Stimulated activated naive B cell treated with anti-CD40 and anti-IgM and Interleukin-4, amounts not matched to agents 10 μg/mL and 1 μg/mL and 100 μg/mL, for 72 hours (primary cell): ENCODE data around the gene ZFP90.
"Not testable (repeated sequence)": the region's sequence is repeated elsewhere in the genome, so short reads cannot be mapped to it uniquely, and the experiment has no call there.

Source experiments
- ATAC-seq, 2 donors: fragments of 150-1000 bp; cut with Tn5 transposase; replicated peaks; 2 replicates each; pipeline ENCODE4 v1.10.0; 2021; ENCODE audit warnings: moderate library complexity in 1 of 2
- DNase-seq: peaks from one replicate; pipeline ENCODE4 v3.0.0; 2021
- H3K27ac Mint-ChIP-seq: one replicate; pipeline ENCODE4 v1.8.0; 2022; ENCODE audit warnings: mild to moderate bottlenecking, mixed read lengths
- H3K27me3 Mint-ChIP-seq, 2 donors: one replicate each; pipeline ENCODE4 v1.8.0; 2022; ENCODE audit warnings: mixed read lengths in 2 of 2
- H3K36me3 Mint-ChIP-seq, 2 donors: one replicate each; pipeline ENCODE4 v1.8.0; 2022; ENCODE audit warnings: mixed read lengths in 2 of 2, mild to moderate bottlenecking in 1 of 2
- H3K4me1 Mint-ChIP-seq, 2 donors: one replicate each; pipeline ENCODE4 v1.8.0; 2022; ENCODE audit warnings: mixed read lengths in 2 of 2, mild to moderate bottlenecking in 1 of 2
- H3K4me3 Mint-ChIP-seq, 2 donors: one replicate each; pipeline ENCODE4 v1.8.0; 2022; ENCODE audit warnings: mild to moderate bottlenecking in 2 of 2, mixed read lengths in 2 of 2, moderate library complexity in 1 of 2
- H3K9me3 Mint-ChIP-seq, 2 donors: one replicate each; pipeline ENCODE4 v1.8.0; 2022; ENCODE audit warnings: mixed read lengths in 2 of 2, mild to moderate bottlenecking in 1 of 2

ZFP90 gene

GRCh38 chr16:68538880-68539701, at the start of gene ZFP90:
Gene ZFP90 (plus strand): TSS chr16:68539291. CDS start chr16:68539793, 502 bp downstream.
- peak; percentile 96 to 97 for ATAC-seq
- H3K36me3 Mint-ChIP-seq: peaks cover 19 to 42% of the 10 kb centered on the region in 2 donors
- peaks cover 11 to 21% of the 10 kb centered on the region in 2 donors for H3K4me1 Mint-ChIP-seq

GRCh38 chr16:68490358-68490757, 48.7 kb upstream of the ZFP90 start:
- H3K4me3 Mint-ChIP-seq: no peak overlapping the region

More at GRCh38 chr16:68538880-68539701, at the start of gene ZFP90:
- peak; percentile 85 for DNase-seq
- Mint-ChIP-seq H3K4me3 (peak within 1 kb of the TSS; percentile 96 to 98), H3K27me3 (no peaks in the 10 kb centered on the region), H3K27ac (peak within 1 kb of the TSS; percentile 97), H3K9me3 (no peaks in the 10 kb centered on the region)

GRCh38 chr16:68490829-68491575, 48.1 kb upstream of the ZFP90 start:
- Mint-ChIP-seq H3K27me3 (peaks cover 0 to 8% of the 10 kb centered on the region in 2 donors), H3K27ac (peak overlapping the region; percentile 81), H3K36me3 (peaks cover 0 to 3% of the 10 kb centered on the region in 2 donors), H3K4me1 (peaks cover 22 to 35% of the 10 kb centered on the region in 2 donors), H3K9me3 (peaks cover 2 to 3% of the 10 kb centered on the region in 2 donors), H3K4me3 (peak overlapping the region in 1 of 2 donors; percentile 46)
- ATAC-seq (peak; percentile 93 to 96), DNase-seq (peak; percentile 19)

More at GRCh38 chr16:68490358-68490757, 48.7 kb upstream of the ZFP90 start:
- peaks cover 0 to 3% of the 10 kb centered on the region in 2 donors for H3K36me3 Mint-ChIP-seq
- no peak for DNase-seq
- H3K27ac Mint-ChIP-seq: no peak overlapping the region
- H3K27me3 Mint-ChIP-seq: peaks cover 0 to 8% of the 10 kb centered on the region in 2 donors
- H3K4me1 Mint-ChIP-seq: peaks cover 22 to 35% of the 10 kb centered on the region in 2 donors
- H3K9me3 Mint-ChIP-seq: peaks cover 2 to 3% of the 10 kb centered on the region in 2 donors
- no peak for ATAC-seq

GRCh38 chr16:68491576-68491950, 47.5 kb upstream of the ZFP90 start:
- Mint-ChIP-seq H3K4me3 (no peak overlapping the region), H3K36me3 (peaks cover 0 to 3% of the 10 kb centered on the region in 2 donors), H3K27me3 (peaks cover 0 to 8% of the 10 kb centered on the region in 2 donors), H3K27ac (peak overlapping the region; percentile 81), H3K4me1 (peaks cover 22 to 35% of the 10 kb centered on the region in 2 donors), H3K9me3 (peaks cover 2 to 3% of the 10 kb centered on the region in 2 donors)
- ATAC-seq (no peak), DNase-seq (no peak)

- peak overlapping the region; percentile 65 for H3K27ac Mint-ChIP-seq
- H3K27me3 Mint-ChIP-seq: peaks cover 0 to 4% of the 10 kb centered on the region in 2 donors
Measured at GRCh38 chr16:68492151-68492542, 46.9 kb upstream of the ZFP90 start.

GRCh38 chr16:68492543-68493411, 46.3 kb upstream of the ZFP90 start:
- Mint-ChIP-seq H3K4me3 (no peak overlapping the region), H3K9me3 (peaks cover 2 to 3% of the 10 kb centered on the region in 2 donors), H3K27ac (peak overlapping the region; percentile 65), H3K36me3 (peaks cover 0 to 3% of the 10 kb centered on the region in 2 donors), H3K4me1 (peaks cover 17 to 28% of the 10 kb centered on the region in 2 donors), H3K27me3 (peaks cover 0 to 4% of the 10 kb centered on the region in 2 donors)
- ATAC-seq (no peak), DNase-seq (no peak)

More at GRCh38 chr16:68492151-68492542, 46.9 kb upstream of the ZFP90 start:
- peaks cover 0 to 3% of the 10 kb centered on the region in 2 donors for H3K36me3 Mint-ChIP-seq
- peaks cover 19 to 30% of the 10 kb centered on the region in 2 donors for H3K4me1 Mint-ChIP-seq
- peaks cover 2 to 3% of the 10 kb centered on the region in 2 donors for H3K9me3 Mint-ChIP-seq
- DNase-seq (no peak), ATAC-seq (no peak)
- no peak overlapping the region for H3K4me3 Mint-ChIP-seq

GRCh38 chr16:68493412-68494070, 45.5 kb upstream of the ZFP90 start:
- DNase-seq: no peak
- no peak overlapping the region for H3K27ac Mint-ChIP-seq
- peaks cover 0 to 3% of the 10 kb centered on the region in 2 donors for H3K36me3 Mint-ChIP-seq
- H3K4me3 Mint-ChIP-seq: no peak overlapping the region
- H3K27me3 Mint-ChIP-seq: peaks cover 0 to 4% of the 10 kb centered on the region in 2 donors
- peaks cover 15 to 28% of the 10 kb centered on the region in 2 donors for H3K4me1 Mint-ChIP-seq
- peaks cover 2 to 3% of the 10 kb centered on the region in 2 donors for H3K9me3 Mint-ChIP-seq
- no peak for ATAC-seq

GRCh38 chr16:68494261-68494660, 44.8 kb upstream of the ZFP90 start:
- DNase-seq, H3K27ac Mint-ChIP-seq, ATAC-seq, H3K36me3 Mint-ChIP-seq, H3K9me3 Mint-ChIP-seq, H3K27me3 Mint-ChIP-seq, H3K4me3 Mint-ChIP-seq: not testable (repeated sequence)
- peaks cover 17 to 28% of the 10 kb centered on the region in 2 donors for H3K4me1 Mint-ChIP-seq

- no peak for ATAC-seq
- H3K9me3 Mint-ChIP-seq: peaks cover 2 to 3% of the 10 kb centered on the region in 2 donors
- no peak for DNase-seq
- H3K4me1 Mint-ChIP-seq: peaks cover 7 to 14% of the 10 kb centered on the region in 2 donors
- H3K27me3 Mint-ChIP-seq: no peaks in the 10 kb centered on the region
- no peak overlapping the region for H3K4me3 Mint-ChIP-seq
- H3K36me3 Mint-ChIP-seq: peaks cover 0 to 3% of the 10 kb centered on the region in 2 donors
- H3K27ac Mint-ChIP-seq: no peak overlapping the region
Measured at GRCh38 chr16:68496689-68497088, 42.4 kb upstream of the ZFP90 start.

- no peaks in the 10 kb centered on the region for H3K27me3 Mint-ChIP-seq
- H3K36me3 Mint-ChIP-seq: peaks cover 0 to 3% of the 10 kb centered on the region in 2 donors
- DNase-seq: no peak
- H3K9me3 Mint-ChIP-seq: peaks cover 2 to 3% of the 10 kb centered on the region in 2 donors
- H3K4me3 Mint-ChIP-seq: no peak overlapping the region
- no peak overlapping the region for H3K27ac Mint-ChIP-seq
- no peak for ATAC-seq
- H3K4me1 Mint-ChIP-seq: peaks cover 0 to 2% of the 10 kb centered on the region in 2 donors
Measured at GRCh38 chr16:68499006-68499405, 40.1 kb upstream of the ZFP90 start.

- Mint-ChIP-seq H3K27ac (no peak overlapping the region), H3K4me3 (no peak overlapping the region), H3K9me3 (no peaks in the 10 kb centered on the region), H3K4me1 (peaks cover 0 to 2% of the 10 kb centered on the region in 2 donors), H3K36me3 (no peaks in the 10 kb centered on the region), H3K27me3 (peaks cover 6 to 12% of the 10 kb centered on the region in 2 donors)
- no peak for ATAC-seq
- no peak for DNase-seq
Measured at GRCh38 chr16:68503334-68503733, 35.8 kb upstream of the ZFP90 start.

- H3K4me3 Mint-ChIP-seq: no peak overlapping the region
- no peaks in the 10 kb centered on the region for H3K4me1 Mint-ChIP-seq
- H3K27me3 Mint-ChIP-seq: peaks cover 12 to 18% of the 10 kb centered on the region in 2 donors
- DNase-seq (no peak), ATAC-seq (no peak)
- no peak overlapping the region for H3K27ac Mint-ChIP-seq
- H3K9me3 Mint-ChIP-seq: no peaks in the 10 kb centered on the region
- no peaks in the 10 kb centered on the region for H3K36me3 Mint-ChIP-seq
Measured at GRCh38 chr16:68504066-68504465, 35.0 kb upstream of the ZFP90 start.
